Esophagus muscularis mucosa (tissue), 4 donors: ENCODE measurements around the gene ACO1. TPM values are rescaled to one million over a fixed set of nuclear protein-coding genes. Genes with fewer than 3 reads are reported as not detected.

Source experiments
- DNase-seq: peaks from one replicate; pipeline ENCODE4 v3.0.0-alpha.2; 2017; ENCODE audit errors: extremely low spot score
- H3K27ac ChIP-seq, 4 donors: fragments of 200-600 bp; sonication (generic); replicated peaks in 1 of 4; 1 replicate in 3 of 4; 2 replicates in 1 of 4; pipeline ENCODE4 v1.5.1; 2016 to 2019; ENCODE audit warnings: mild to moderate bottlenecking in 1 of 4
- H3K27me3 ChIP-seq, 4 donors: fragments of 200-600 bp; sonication (generic); one replicate each; pipeline versions ENCODE4 v1.5.1 to v1.6.0; 2016 to 2019
- H3K36me3 ChIP-seq, 4 donors: fragments of 200-600 bp; sonication (generic); one replicate each; pipeline ENCODE4 v1.5.1; 2016 to 2019
- H3K4me1 ChIP-seq, 4 donors: fragments of 200-600 bp; sonication (generic); one replicate each; pipeline ENCODE4 v1.5.1; 2016 to 2019
- H3K4me3 ChIP-seq, 4 donors: fragments of 200-600 bp; sonication (generic); 1 replicate in 2 of 4; 2 replicates in 2 of 4; pipeline ENCODE4 v1.5.1; 2016 to 2019; ENCODE audit warnings: mild to moderate bottlenecking in 4 of 4, moderate library complexity in 1 of 4
- H3K9me3 ChIP-seq, 4 donors: fragments of 200-600 bp; sonication (generic); 1 replicate in 3 of 4; 2 replicates in 1 of 4; pipeline ENCODE4 v1.5.1; 2016 to 2019
- CTCF ChIP-seq, 3 experiments: fragments of 200-600 bp in 2 of 3; fragments of 450-650 bp in 1 of 3; sonication (generic) in 2 of 3; IDR thresholded peaks; one replicate each; pipeline ENCODE4 v1.5.1; 2017 to 2019; ENCODE audit warnings: antibody characterized with exemption in 3 of 3, mild to moderate bottlenecking in 2 of 3, moderate library complexity in 1 of 3
- EP300 ChIP-seq: sonication (generic); formaldehyde crosslinking; IDR thresholded peaks from one replicate; pipeline ENCODE4 v1.6.1; 2017; ENCODE audit warnings: antibody characterized with exemption
- POLR2A ChIP-seq: fragments of 450-650 bp; IDR thresholded peaks from one replicate; pipeline ENCODE4 v1.6.1; 2017; ENCODE audit warnings: antibody characterized with exemption, moderate library complexity, mild to moderate bottlenecking, low read depth
- POLR2AphosphoS5 ChIP-seq, 2 donors: sonication (generic); formaldehyde crosslinking; IDR thresholded peaks; one replicate each; pipeline ENCODE4 v1.6.1; 2017; ENCODE audit warnings: antibody characterized with exemption in 2 of 2
- WGBS: methylation state at CpG from one replicate; pipeline ENCODE4 v1.1.5; 2018; 5-methylcytosine and 5-hydroxymethylcytosine counted together
- intact Hi-C: fragments of 100-400 bp; cut with DNase I; formaldehyde crosslinking; loops from one replicate; pipeline ENCODE4 v1.15.1; 2023
- total RNA-seq, 4 donors: library from RNA; depleted of rRNA; stranded (reverse); fragments of >200 nt; gene quantifications; one replicate each; pipeline versions ENCODE4 v1.1.0 to v1.2.1, GENCODE V29; 2016

The ACO1 gene
- total RNA-seq, 4 donors from 2014 or later: 64.4 to 91.9 (median 86.5) TPM

- no peak overlapping the region for H3K27ac ChIP-seq
- H3K4me3 ChIP-seq: no peak overlapping the region
- no peaks in the 10 kb centered on the region for H3K27me3 ChIP-seq
- H3K9me3 ChIP-seq: no peaks in the 10 kb centered on the region
- TF ChIP-seq POLR2AphosphoS5 (IDR thresholded peaks at IDR 0.05): no peak
- TF ChIP-seq EP300: no peak
- TF ChIP-seq CTCF (IDR thresholded peaks at IDR 0.05): no peak
- TF ChIP-seq POLR2A: no peak
- no peak for DNase-seq
- peaks cover 6 to 91% (median 41%) of the 10 kb centered on the region in 4 donors for H3K36me3 ChIP-seq
- no peaks in the 10 kb centered on the region for H3K4me1 ChIP-seq
- 88% methylated on average over 3 of the region's 3 CpGs for WGBS
- intact Hi-C loops: no loop called here
These were observed 87.9 kb downstream of the ACO1 start for GRCh38 chr9:32472344-32472743.

GRCh38 chr9:32483343-32483742, 98.9 kb downstream of the ACO1 start:
- WGBS: 87% methylated on average over 4 of the region's 4 CpGs

GRCh38 chr9:32486839-32487562, 102.6 kb downstream of the ACO1 start:
- intact Hi-C loops: no loop called here
- WGBS: 83% methylated on average over 2 of the region's 2 CpGs
- no peaks in the 10 kb centered on the region for H3K9me3 ChIP-seq
- H3K4me3 ChIP-seq: no peak overlapping the region
- H3K36me3 ChIP-seq: peaks cover 34 to 96% (median 64%) of the 10 kb centered on the region in 4 donors
- H3K4me1 ChIP-seq: no peaks in the 10 kb centered on the region
- no peak for DNase-seq
- TF ChIP-seq CTCF (IDR thresholded peaks at IDR 0.05) (no peak), POLR2AphosphoS5 (IDR thresholded peaks at IDR 0.05) (no peak), EP300 (no peak), POLR2A (no peak)
- no peaks in the 10 kb centered on the region for H3K27me3 ChIP-seq
- H3K27ac ChIP-seq: no peak overlapping the region

More at GRCh38 chr9:32483343-32483742, 98.9 kb downstream of the ACO1 start:
- Histone ChIP-seq H3K9me3 (no peaks in the 10 kb centered on the region), H3K27me3 (no peaks in the 10 kb centered on the region), H3K36me3 (peaks cover 30 to 100% (median 76%) of the 10 kb centered on the region in 4 donors), H3K27ac (no peak overlapping the region), H3K4me3 (no peak overlapping the region), H3K4me1 (no peaks in the 10 kb centered on the region)
- DNase-seq: no peak
- intact Hi-C loops: no loop called here
- TF ChIP-seq EP300: no peak

GRCh38 chr9:32487981-32488380, 103.5 kb downstream of the ACO1 start:
- intact Hi-C loops: no loop called here
- Histone ChIP-seq H3K27ac (no peak overlapping the region), H3K4me3 (no peak overlapping the region), H3K27me3 (no peaks in the 10 kb centered on the region), H3K9me3 (no peaks in the 10 kb centered on the region), H3K4me1 (no peaks in the 10 kb centered on the region), H3K36me3 (peaks cover 34 to 96% (median 56%) of the 10 kb centered on the region in 4 donors)
- no peak for TF ChIP-seq EP300
- no peak for TF ChIP-seq POLR2A
- no peak for TF ChIP-seq POLR2AphosphoS5 (IDR thresholded peaks at IDR 0.05)
- no peak for TF ChIP-seq CTCF (IDR thresholded peaks at IDR 0.05)
- 80% methylated on average over 3 of the region's 3 CpGs for WGBS
- no peak for DNase-seq

- TF ChIP-seq POLR2AphosphoS5 (IDR thresholded peaks at IDR 0.05) (no peak), EP300 (no peak), CTCF (IDR thresholded peaks at IDR 0.05) (no peak), POLR2A (no peak)
- H3K4me1 ChIP-seq: no peaks in the 10 kb centered on the region
- H3K4me3 ChIP-seq: no peak overlapping the region
- no peaks in the 10 kb centered on the region for H3K9me3 ChIP-seq
- no peak for DNase-seq
- intact Hi-C loops: no loop called here
- no peak overlapping the region for H3K27ac ChIP-seq
- H3K27me3 ChIP-seq: no peaks in the 10 kb centered on the region
- WGBS: 83% methylated on average over 3 of the region's 3 CpGs
- H3K36me3 ChIP-seq: peaks cover 25 to 86% (median 31%) of the 10 kb centered on the region in 4 donors
These were observed 106.2 kb downstream of the ACO1 start for GRCh38 chr9:32490601-32491000.
